Lung (tissue), 12 donors: ENCODE measurements around the gene BRMS1. TPM values are rescaled to one million over a fixed set of nuclear protein-coding genes. Genes with fewer than 3 reads are reported as not detected.
A peak's percentile ranks its signal among the peaks of the same experiment; 100 is the strongest.

Experiments
- ATAC-seq: fragments of 200-7000 bp; cut with Tn5 transposase; one replicate; pipeline ENCODE4 v1.9.1; 2020; ENCODE audit warnings: moderate number of reproducible peaks; ENCODE audit not compliant: insufficient read depth, low FRiP score
- DNase-seq, 3 donors: peaks; one replicate each; pipeline ENCODE4 v3.0.0-alpha.2; 2013 to 2017
- H3K27ac ChIP-seq, 2 donors: one replicate each; pipeline ENCODE4 v1.5.1; 2013; ENCODE audit warnings: mild to moderate bottlenecking in 2 of 2, moderate library complexity in 2 of 2, control low read depth in 1 of 2, inconsistent platforms in 1 of 2, low read depth in 1 of 2, low read length in 1 of 2
- H3K27me3 ChIP-seq, 3 donors: one replicate each; pipeline ENCODE4 v1.5.1; 2013; ENCODE audit warnings: low read length in 2 of 3; ENCODE audit not compliant: control insufficient read depth in 3 of 3, insufficient read depth in 3 of 3
- H3K36me3 ChIP-seq, 4 donors: one replicate each; pipeline ENCODE4 v1.5.1; 2013; ENCODE audit warnings: low read length in 4 of 4, mild to moderate bottlenecking in 1 of 4, moderate library complexity in 1 of 4; ENCODE audit not compliant: control insufficient read depth in 4 of 4, insufficient read depth in 4 of 4
- H3K4me1 ChIP-seq, 5 donors: one replicate each; pipeline ENCODE4 v1.5.1; 2013; ENCODE audit warnings: low read length in 5 of 5, mild to moderate bottlenecking in 2 of 5, moderate library complexity in 1 of 5; ENCODE audit not compliant: control insufficient read depth in 5 of 5, insufficient read depth in 5 of 5
- H3K4me3 ChIP-seq: one replicate; pipeline ENCODE4 v1.5.1; 2013; ENCODE audit warnings: mild to moderate bottlenecking, control low read depth, moderate library complexity
- H3K9ac ChIP-seq, 2 donors: one replicate each; pipeline ENCODE4 v1.5.1; 2013; ENCODE audit warnings: low read length in 2 of 2, control low read depth in 1 of 2; ENCODE audit not compliant: insufficient read depth in 1 of 2
- H3K9me3 ChIP-seq, 4 donors: one replicate each; pipeline ENCODE4 v1.5.1; 2013; ENCODE audit warnings: low read length in 3 of 4, mild to moderate bottlenecking in 1 of 4, moderate library complexity in 1 of 4; ENCODE audit not compliant: control insufficient read depth in 4 of 4, insufficient read depth in 3 of 4
- CTCF ChIP-seq: IDR thresholded peaks from 2 replicates; pipeline ENCODE4 v1.5.1; 2012; ENCODE audit warnings: mild to moderate bottlenecking; ENCODE audit errors: control extremely low read depth, extremely low read depth
- WGBS, 2 donors: extraction: QIAGEN DNeasy Blood & Tissue Kit; methylation state at CpG; one replicate each; pipeline ENCODE4 v1.1.7; 2013; 5-methylcytosine and 5-hydroxymethylcytosine counted together
- polyA plus RNA-seq, 2 donors: library from polyadenylated mRNA; stranded (reverse); fragments of 200-250 nt; gene quantifications; one replicate each; pipeline ENCODE4 v1.2.1, GENCODE V29; 2013
- total RNA-seq, 2 donors: library from RNA; depleted of rRNA in 1 of 2; stranded (reverse); fragments of >200 nt in 1 of 2; gene quantifications; one replicate each; pipeline ENCODE4 v1.2.1, GENCODE V29; 2014 to 2021
- donor health status: control.
- donor health status: control.
- donor health status: Bipolar disorder and iron deficiency.
- donor health status: healthy.
- donor health status: DM: yes; HTN: yes; CAD: no.

BRMS1 gene
- total and polyA plus RNA-seq, 4 donors = 23.7 to 88.7 (median 49.2) TPM

GRCh38 chr11:66291303-66291705 lies 53.6 kb downstream of the BRMS1 start:
- Histone ChIP-seq H3K27me3 (peaks cover 0 to 27% (median 25%) of the 10 kb centered on the region in 3 donors), H3K36me3 (peaks cover 0 to 3% (median 1%) of the 10 kb centered on the region in 4 donors), H3K27ac (no peak overlapping the region), H3K4me3 (no peak overlapping the region), H3K9ac (no peak overlapping the region), H3K9me3 (no peaks in the 10 kb centered on the region), H3K4me1 (peaks cover 0 to 22% (median 12%) of the 10 kb centered on the region in 5 donors)
- no peak for TF ChIP-seq CTCF
- ATAC-seq = no peak
- no peak for DNase-seq
- 16 to 18% methylated on average over 15 to 16 of the region's 16 CpGs for WGBS, 2 donors

- H3K36me3 ChIP-seq = peaks cover 0 to 7% (median 6%) of the 10 kb centered on the region in 4 donors
- DNase-seq = no peak
- H3K4me3 ChIP-seq = no peak overlapping the region
- ATAC-seq = no peak
- no peak overlapping the region for H3K9ac ChIP-seq
- H3K27me3 ChIP-seq = peaks cover 0 to 25% (median 23%) of the 10 kb centered on the region in 3 donors
- H3K4me1 ChIP-seq = peaks cover 0 to 22% (median 12%) of the 10 kb centered on the region in 5 donors
- no peak for TF ChIP-seq CTCF
- no peak overlapping the region for H3K27ac ChIP-seq
- no peaks in the 10 kb centered on the region for H3K9me3 ChIP-seq
- WGBS, 2 donors = 74 to 81% methylated on average over 2 of the region's 2 CpGs
Measured at GRCh38 chr11:66290330-66290621, 54.6 kb downstream of the BRMS1 start.

- Histone ChIP-seq H3K9ac (peak overlapping the region in 1 of 2 donors; percentile 88), H3K27ac (peak overlapping the region; percentile 82 to 92), H3K36me3 (peaks cover 0 to 12% (median 7%) of the 10 kb centered on the region in 4 donors), H3K4me3 (peak overlapping the region; percentile 55), H3K27me3 (peaks cover 0 to 25% (median 23%) of the 10 kb centered on the region in 3 donors), H3K4me1 (peaks cover 0 to 22% (median 12%) of the 10 kb centered on the region in 5 donors), H3K9me3 (no peaks in the 10 kb centered on the region)
- peak; percentile 87 to 89 (median 87) for DNase-seq
- no peak for TF ChIP-seq CTCF
- 11 to 12% methylated on average over 36 of the region's 36 CpGs for WGBS, 2 donors
- ATAC-seq = peak; percentile 38
Measured at GRCh38 chr11:66289548-66290329, 55.2 kb downstream of the BRMS1 start.
